ENCODE data around the gene NFX1.
"Not testable (repeated sequence)": the region's sequence is repeated elsewhere in the genome, so short reads cannot be mapped to it uniquely, and the experiment has no call there.

Gene NFX1

GRCh38 chr9:33391111-33391771, 100.9 kb downstream of the NFX1 start:
- DNase-seq (ENCODE audit: low read depth): not testable (repeated sequence)

- not testable (repeated sequence) for DNase-seq (ENCODE audit: low read depth)
Measured at GRCh38 chr9:33392591-33393021, 102.3 kb downstream of the NFX1 start.

DNA sequence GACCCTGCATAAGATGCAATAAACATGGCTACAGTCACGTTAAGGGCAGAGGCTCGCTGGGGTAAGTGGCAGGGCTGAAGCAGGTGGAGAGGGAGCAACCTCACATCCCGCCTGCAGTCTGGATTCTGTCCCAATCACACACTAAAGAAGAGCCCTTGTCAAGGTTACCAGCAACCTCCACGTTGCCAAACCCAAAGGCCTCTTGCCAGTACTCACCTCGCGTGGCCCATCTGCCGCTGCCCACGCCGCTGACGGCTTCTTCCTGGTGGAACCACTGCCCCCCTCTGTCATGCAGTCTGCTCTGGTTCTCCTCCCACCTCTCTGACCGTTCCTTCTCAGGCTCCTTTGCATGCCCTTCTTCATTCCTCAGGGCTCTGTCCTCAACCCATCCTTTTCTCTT, 103.3 kb downstream of the NFX1 start:
- DNase-seq (ENCODE audit: low read depth): no peak

DNA sequence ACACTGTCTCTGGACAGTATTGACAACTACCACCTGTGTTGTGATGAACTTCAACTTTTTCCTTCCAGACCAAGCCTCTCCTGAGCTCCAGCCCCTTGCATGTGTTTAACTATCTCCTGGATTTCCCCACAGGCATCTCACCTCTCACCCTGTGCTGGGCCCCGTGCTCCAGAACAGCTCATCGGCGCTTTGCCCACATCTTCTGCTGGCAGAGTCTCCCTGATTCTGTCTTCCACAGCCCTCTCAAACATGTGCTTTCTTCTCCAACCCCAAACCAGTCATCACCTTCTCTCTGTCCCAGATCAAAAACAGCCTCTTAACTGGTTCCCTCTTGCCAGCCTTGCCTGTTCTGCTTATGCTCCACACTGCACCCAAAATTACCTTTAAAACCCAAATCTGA, 103.7 kb downstream of the NFX1 start:
- not testable (repeated sequence) for DNase-seq (ENCODE audit: low read depth)

- not testable (repeated sequence) for DNase-seq (ENCODE audit: low read depth)
Measured at GRCh38 chr9:33395159-33395879, 105.0 kb downstream of the NFX1 start.

DNA sequence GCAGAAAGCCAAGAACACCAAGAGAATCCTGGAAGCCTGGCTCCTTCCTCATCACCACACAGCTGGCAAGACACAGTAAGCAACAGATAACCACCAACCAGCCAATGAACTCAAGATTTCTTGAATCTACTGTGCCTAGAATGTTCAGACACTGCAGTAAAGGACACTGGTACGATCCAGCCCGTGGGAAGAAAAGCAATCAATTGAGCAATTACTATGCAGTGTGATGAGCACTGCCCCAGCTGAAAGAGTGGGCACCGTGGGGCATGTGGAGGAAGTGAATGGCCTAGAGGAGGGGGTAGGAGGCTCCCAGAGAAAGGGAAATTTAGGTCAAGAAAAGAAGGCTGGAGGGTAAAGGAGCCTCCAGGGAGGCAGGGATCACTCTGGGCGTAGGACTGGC, 107.5 kb downstream of the NFX1 start:
- DNase-seq (ENCODE audit: low read depth): not testable (repeated sequence)

GRCh38 chr9:33399047-33399446, 108.7 kb downstream of the NFX1 start:
- DNase-seq (ENCODE audit: low read depth): not testable (repeated sequence)

- DNase-seq (ENCODE audit: low read depth): not testable (repeated sequence)
Measured at GRCh38 chr9:33401809-33402208, 111.5 kb downstream of the NFX1 start.

DNA sequence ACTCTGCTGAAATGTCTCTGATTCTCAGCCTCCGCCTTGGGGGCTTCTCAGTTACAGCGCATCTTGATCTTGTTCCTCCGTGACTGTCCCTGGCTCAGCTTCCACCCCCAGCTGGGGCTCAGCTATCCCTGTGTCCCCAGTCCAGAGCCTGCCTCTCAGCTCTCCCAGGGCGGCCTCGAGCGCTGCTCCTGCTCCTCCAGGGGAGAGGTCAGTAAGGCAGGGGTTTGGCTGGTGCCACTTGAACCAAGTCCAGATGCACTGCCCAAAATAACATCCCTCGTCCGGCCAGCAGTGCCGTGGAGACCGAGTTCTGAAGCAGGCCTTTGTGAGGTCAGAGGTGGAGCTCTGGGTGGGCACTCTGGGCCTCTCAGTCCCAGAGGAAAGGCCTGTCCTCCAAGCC, 112.1 kb downstream of the NFX1 start, which contains the start of gene AQP7:
Gene AQP7 (minus strand): TSS at position 198 of the 400 bp plus-strand sequence. CDS start 1,306 bp downstream, outside the sequence.
- DNase-seq (ENCODE audit: low read depth): not testable (repeated sequence)

DNA sequence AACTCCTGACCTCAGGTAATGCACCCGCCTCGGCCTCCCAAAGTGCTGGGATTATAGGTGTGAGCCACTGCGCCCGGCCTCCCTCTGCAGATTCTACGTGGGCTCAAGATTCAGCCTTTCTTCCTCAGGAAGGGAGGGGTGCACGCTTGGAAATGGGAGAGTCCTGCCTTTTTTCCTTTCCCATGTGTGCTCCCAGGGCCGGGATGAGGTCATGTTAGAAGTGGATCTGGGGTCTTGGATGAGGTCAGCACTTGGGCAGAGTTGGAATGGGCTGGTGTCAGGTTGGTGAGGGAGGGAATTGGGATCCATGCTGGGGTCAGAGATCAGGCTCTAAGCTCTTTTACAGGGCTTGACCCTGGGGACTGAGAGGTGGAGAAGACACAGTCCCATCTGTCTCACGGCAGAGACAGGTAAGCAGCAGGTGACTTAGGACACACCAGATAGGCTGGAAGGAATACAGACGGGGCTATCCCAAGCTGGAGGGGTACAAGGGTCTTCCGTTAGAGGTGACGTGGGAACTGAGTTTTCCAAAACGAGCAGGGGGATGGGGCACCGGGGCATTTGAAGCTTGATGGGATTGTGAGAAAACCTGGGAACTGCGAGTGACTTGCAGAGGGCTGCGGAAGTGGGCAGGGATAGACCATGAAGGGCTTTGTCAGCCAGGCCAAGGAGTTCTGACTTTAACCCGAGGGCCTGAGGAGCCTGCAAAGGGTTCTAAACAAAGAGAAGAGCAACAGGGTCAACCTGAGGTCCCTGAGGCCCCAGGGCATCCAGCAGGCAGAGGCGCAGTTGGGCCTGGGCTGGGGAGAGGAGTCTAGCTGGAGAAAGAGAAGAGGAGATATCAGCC, 113.8 kb downstream of the NFX1 start:
- DNase-seq (ENCODE audit: low read depth): no peak

GRCh38 chr9:33404788-33405362, 114.6 kb downstream of the NFX1 start:
- no peak for DNase-seq (ENCODE audit: low read depth)

DNA sequence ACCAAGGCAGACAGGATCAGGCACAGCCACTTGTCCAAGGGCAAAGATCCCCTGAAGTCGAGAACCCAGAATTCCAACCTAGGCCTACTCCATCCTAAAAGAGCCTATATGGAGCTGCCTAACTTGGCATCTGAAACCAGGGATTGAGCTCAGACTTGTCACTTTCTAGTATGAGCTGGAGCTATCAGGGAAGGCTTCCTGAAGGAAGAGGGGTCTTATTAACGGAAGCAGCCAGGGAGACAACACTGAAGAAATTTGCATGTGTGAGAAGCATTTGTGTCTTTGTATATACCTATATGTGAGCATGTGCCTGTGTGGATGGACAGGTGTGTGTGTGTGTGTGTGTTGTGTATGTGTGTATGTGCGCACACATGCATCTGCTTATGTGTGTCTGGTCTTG, 116.7 kb downstream of the NFX1 start:
- no peak for DNase-seq (ENCODE audit: low read depth)

- DNase-seq (ENCODE audit: low read depth): no peak
Measured at GRCh38 chr9:33408087-33408486, 117.8 kb downstream of the NFX1 start.

GRCh38 chr9:33414268-33414667, 124.0 kb downstream of the NFX1 start:
- DNase-seq (ENCODE audit: low read depth): no peak

DNA sequence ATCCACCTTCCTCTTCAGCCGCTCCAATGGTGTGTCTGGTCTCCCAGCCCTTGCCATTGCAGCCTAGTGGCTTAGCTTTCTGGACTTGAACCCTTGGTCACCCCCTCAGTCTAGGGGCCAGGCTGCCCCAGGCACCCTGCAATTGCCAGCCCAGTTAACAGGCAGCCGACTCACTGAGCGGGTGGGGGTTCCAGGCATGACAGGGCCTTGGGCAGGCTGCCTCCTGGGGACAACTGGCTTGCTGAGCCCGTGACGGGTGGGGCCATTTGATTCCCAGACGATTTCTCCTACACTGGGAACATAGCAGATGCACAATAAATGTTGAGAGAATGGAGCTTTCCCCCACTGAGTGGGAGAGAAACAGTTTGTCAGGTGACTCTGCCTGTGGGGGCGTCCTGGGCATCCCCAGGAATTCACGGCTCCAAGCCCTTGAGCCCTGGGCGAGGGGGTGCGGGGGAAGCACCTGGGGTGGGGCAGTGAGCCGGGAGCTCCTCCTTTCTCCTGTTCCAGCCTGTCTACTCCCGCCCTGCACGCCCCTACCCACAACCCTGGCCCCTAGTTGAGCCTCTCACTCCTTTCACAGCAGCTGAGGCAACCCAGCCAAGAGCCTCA, 124.7 kb downstream of the NFX1 start:
- DNase-seq (ENCODE audit: low read depth): no peak

GRCh38 chr9:33415501-33416038, 125.3 kb downstream of the NFX1 start:
- peak; percentile 87 for DNase-seq (ENCODE audit: low read depth)

DNA sequence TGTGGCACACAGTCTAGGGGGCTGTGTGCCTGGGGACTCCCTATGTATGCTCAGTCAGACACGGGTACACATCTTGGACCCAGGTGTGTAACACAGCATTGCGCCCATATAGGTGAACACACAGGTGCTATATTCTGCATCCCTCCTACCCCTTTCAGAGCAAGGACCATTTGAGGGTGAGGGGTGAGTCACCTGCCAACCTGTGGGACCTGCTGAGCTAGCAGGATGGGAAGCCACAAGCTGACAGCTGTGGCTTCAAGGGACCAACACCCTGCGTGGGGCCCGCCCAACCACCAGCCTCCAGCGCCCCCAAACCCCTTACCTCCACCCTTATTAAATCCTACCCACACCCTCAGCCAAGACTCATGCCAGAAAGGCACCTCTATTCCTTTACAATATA, 126.7 kb downstream of the NFX1 start:
- peak; percentile 20 for DNase-seq (ENCODE audit: low read depth)

DNA sequence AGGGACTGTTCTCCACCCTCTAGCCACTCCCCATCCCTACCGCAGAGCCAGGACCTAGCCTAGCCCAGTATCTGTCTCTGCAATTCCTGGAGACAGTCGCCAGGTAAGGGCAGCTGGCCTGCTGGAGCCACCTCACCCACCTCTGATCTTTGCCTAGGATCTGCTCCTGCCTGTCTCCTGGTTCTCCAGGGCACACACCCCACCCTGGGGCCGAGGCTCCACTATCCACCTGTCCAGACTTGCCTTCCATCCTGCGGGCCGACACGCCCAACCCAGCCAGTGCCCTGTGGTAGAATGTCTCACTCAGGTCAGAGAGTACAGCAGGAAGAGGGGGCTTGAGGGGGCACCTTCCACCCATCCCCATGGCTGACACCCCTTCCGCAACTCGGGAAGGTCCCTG, 127.8 kb downstream of the NFX1 start:
- no peak for DNase-seq (ENCODE audit: low read depth)

DNA sequence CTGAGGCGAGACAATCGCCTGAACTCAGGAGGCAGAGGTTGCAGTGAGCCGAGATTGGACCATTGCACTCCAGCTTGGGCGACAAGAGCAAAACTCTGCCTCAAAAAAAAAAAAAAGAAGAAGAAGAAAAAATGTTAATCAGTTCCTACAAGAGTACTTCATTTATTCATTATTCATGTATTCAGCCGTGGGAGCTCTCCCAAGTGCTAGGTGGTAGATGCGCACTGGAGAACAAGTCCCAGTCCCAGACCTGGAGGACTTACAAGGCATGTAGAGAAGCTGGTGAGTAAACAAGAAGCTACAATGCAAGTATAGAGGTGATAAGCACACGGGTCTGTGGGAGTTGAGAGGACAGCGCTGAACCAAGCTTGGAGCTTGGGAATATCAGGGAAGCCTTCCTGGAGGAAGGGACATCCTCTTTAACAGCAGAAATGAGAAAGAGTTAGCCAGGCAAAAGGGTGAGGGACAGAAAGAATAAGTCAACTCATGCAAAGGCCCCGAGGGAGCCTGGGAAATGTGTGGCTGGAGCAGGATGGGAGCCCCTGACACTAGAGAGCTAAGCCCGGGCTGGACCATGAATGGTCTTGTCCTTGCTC, 129.5 kb downstream of the NFX1 start:
- no peak for DNase-seq (ENCODE audit: low read depth)

Data from T-helper 22 cell (primary cell).